ENCODE results near the gene ARHGAP1. TPM values are rescaled to one million over a fixed set of nuclear protein-coding genes. Genes with fewer than 3 reads are reported as not detected.

ARHGAP1 gene
- total and polyA plus RNA-seq, 2 of the 13 experiments (the other 11 are each of a cell fraction or from before 2014, with no cell fraction given) = 18.6 to 30.3 TPM

DNA sequence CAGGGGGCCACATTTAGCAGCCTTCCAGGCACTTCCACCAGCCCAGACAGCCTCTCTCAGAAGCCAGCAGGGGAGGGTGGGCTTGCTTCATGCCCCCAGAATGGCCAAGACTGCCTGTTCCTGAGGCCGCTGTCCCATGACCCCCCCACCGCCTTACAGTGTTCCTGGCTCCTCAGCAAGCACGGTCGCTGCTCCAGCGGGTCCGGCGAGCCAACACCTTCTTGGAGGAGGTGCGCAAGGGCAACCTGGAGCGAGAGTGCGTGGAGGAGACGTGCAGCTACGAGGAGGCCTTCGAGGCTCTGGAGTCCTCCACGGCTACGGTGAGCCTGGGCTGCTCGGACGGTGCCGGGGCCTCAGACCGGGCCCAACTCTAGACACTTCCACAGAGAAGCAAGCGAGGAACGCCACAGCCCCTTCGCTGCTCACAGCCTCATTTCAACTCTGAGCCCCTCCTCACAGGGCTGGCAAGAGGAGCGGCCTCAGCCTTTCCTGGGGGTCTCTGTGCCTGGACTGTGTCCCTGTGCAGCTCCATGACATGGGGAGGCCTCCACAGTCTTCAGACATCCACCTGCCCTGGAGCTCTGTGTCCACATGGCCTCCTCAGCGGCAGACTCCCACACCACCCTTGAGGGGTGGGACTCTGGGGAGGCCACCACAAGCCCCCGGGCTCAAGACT lies 19.3 kb upstream of the ARHGAP1 start (continued):
- TF ChIP-seq EHMT2 (IDR thresholded peaks at IDR 0.05; ENCODE audit: borderline replicate concordance, low read depth, low read length) (no peak), CCDC6 (CRISPR knock-in tag; IDR thresholded peaks at IDR 0.05) (no peak), RARA (CRISPR knock-in tag; IDR thresholded peaks at IDR 0.05) (no peak), SP1 (IDR thresholded peaks at IDR 0.05) (no peak), SP1 (CRISPR knock-in tag; IDR thresholded peaks at IDR 0.05) (no peak; the same call in 1 of the 2 replicates), SNRNP70 (IDR thresholded peaks at IDR 0.05; ENCODE audit: low read depth, low read length) (no peak), SUZ12 (IDR thresholded peaks at IDR 0.05; ENCODE audit: low read depth, low read length) (no peak), THAP8 (CRISPR knock-in tag; IDR thresholded peaks at IDR 0.05; ENCODE audit: borderline replicate concordance) (no peak), ATM (IDR thresholded peaks at IDR 0.05; ENCODE audit: borderline replicate concordance) (no peak), MAZ (IDR thresholded peaks at IDR 0.05; ENCODE audit: borderline replicate concordance, low read depth, low read length) (no peak), MAZ (CRISPR knock-in tag; IDR thresholded peaks at IDR 0.05; ENCODE audit: low read depth) (no peak; the same call in 1 of the 2 replicates), AGO1 (IDR thresholded peaks at IDR 0.05; ENCODE audit: low read depth, low read length, poor library complexity, severe bottlenecking) (no peak), ZNF264 (CRISPR knock-in tag; IDR thresholded peaks at IDR 0.05) (no peak), ZIK1 (CRISPR knock-in tag; IDR thresholded peaks at IDR 0.05; ENCODE audit: borderline replicate concordance, low read depth) (peak; percentile 36; the same call in 1 of the 2 replicates), NONO (IDR thresholded peaks at IDR 0.05) (no peak), NONO (CRISPR knock-in tag; conservative IDR thresholded peaks at IDR 0.05) (no peak), ZNF75D (CRISPR knock-in tag; IDR thresholded peaks at IDR 0.05; ENCODE audit: borderline replicate concordance) (0 out of 2 replicates have a peak, but pooled peaks have one; percentile 10), HNRNPUL1 (IDR thresholded peaks at IDR 0.05; ENCODE audit: low read depth, low read length) (no peak)
- TF ChIP-seq, protein P1, sequence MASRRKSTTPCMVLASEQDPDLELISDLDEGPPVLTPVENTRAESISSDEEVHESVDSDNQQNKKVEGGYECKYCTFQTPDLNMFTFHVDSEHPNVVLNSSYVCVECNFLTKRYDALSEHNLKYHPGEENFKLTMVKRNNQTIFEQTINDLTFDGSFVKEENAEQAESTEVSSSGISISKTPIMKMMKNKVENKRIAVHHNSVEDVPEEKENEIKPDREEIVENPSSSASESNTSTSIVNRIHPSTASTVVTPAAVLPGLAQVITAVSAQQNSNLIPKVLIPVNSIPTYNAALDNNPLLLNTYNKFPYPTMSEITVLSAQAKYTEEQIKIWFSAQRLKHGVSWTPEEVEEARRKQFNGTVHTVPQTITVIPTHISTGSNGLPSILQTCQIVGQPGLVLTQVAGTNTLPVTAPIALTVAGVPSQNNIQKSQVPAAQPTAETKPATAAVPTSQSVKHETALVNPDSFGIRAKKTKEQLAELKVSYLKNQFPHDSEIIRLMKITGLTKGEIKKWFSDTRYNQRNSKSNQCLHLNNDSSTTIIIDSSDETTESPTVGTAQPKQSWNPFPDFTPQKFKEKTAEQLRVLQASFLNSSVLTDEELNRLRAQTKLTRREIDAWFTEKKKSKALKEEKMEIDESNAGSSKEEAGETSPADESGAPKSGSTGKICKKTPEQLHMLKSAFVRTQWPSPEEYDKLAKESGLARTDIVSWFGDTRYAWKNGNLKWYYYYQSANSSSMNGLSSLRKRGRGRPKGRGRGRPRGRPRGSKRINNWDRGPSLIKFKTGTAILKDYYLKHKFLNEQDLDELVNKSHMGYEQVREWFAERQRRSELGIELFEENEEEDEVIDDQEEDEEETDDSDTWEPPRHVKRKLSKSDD (CRISPR knock-in tag; IDR thresholded peaks at IDR 0.05; ENCODE audit: low read depth) = no peak; the same call in 1 of the 2 replicates
- TF ChIP-seq, protein P2, sequence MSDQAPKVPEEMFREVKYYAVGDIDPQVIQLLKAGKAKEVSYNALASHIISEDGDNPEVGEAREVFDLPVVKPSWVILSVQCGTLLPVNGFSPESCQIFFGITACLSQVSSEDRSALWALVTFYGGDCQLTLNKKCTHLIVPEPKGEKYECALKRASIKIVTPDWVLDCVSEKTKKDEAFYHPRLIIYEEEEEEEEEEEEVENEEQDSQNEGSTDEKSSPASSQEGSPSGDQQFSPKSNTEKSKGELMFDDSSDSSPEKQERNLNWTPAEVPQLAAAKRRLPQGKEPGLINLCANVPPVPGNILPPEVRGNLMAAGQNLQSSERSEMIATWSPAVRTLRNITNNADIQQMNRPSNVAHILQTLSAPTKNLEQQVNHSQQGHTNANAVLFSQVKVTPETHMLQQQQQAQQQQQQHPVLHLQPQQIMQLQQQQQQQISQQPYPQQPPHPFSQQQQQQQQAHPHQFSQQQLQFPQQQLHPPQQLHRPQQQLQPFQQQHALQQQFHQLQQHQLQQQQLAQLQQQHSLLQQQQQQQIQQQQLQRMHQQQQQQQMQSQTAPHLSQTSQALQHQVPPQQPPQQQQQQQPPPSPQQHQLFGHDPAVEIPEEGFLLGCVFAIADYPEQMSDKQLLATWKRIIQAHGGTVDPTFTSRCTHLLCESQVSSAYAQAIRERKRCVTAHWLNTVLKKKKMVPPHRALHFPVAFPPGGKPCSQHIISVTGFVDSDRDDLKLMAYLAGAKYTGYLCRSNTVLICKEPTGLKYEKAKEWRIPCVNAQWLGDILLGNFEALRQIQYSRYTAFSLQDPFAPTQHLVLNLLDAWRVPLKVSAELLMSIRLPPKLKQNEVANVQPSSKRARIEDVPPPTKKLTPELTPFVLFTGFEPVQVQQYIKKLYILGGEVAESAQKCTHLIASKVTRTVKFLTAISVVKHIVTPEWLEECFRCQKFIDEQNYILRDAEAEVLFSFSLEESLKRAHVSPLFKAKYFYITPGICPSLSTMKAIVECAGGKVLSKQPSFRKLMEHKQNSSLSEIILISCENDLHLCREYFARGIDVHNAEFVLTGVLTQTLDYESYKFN (CRISPR knock-in tag; conservative IDR thresholded peaks at IDR 0.05) = no peak
- TF ChIP-seq, protein P3, sequence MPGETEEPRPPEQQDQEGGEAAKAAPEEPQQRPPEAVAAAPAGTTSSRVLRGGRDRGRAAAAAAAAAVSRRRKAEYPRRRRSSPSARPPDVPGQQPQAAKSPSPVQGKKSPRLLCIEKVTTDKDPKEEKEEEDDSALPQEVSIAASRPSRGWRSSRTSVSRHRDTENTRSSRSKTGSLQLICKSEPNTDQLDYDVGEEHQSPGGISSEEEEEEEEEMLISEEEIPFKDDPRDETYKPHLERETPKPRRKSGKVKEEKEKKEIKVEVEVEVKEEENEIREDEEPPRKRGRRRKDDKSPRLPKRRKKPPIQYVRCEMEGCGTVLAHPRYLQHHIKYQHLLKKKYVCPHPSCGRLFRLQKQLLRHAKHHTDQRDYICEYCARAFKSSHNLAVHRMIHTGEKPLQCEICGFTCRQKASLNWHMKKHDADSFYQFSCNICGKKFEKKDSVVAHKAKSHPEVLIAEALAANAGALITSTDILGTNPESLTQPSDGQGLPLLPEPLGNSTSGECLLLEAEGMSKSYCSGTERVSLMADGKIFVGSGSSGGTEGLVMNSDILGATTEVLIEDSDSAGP (CRISPR knock-in tag; IDR thresholded peaks at IDR 0.05; ENCODE audit: borderline replicate concordance) = 0 out of 2 replicates have a peak, but pooled peaks have one; percentile 50

Measured in HepG2 (cell line).